HEK293 (cell line): ENCODE measurements around the gene PON1.

Experiments
- CTCF ChIP-seq: fragments of 450-650 bp; formaldehyde crosslinking; IDR thresholded peaks from 2 replicates; pipeline ENCODE4 v1.5.1; 2016; ENCODE audit warnings: missing biosample characterization, missing genetic modification characterization
- OVOL3 ChIP-seq: fragments of 450-650 bp; formaldehyde crosslinking; IDR thresholded peaks from 2 replicates; pipeline ENCODE4 v1.5.1; 2016; ENCODE audit warnings: missing biosample characterization, missing genetic modification characterization
- SCRT2 ChIP-seq: fragments of 450-650 bp; formaldehyde crosslinking; IDR thresholded peaks from 2 replicates; pipeline ENCODE4 v1.5.1; 2016; ENCODE audit warnings: missing biosample characterization, missing genetic modification characterization
- SP2 ChIP-seq: fragments of 450-650 bp; formaldehyde crosslinking; IDR thresholded peaks from 2 replicates; pipeline ENCODE4 v1.5.1; 2016; ENCODE audit warnings: missing biosample characterization, missing genetic modification characterization
- YY1 ChIP-seq: fragments of 450-650 bp; formaldehyde crosslinking; IDR thresholded peaks from 2 replicates; pipeline ENCODE4 v1.5.1; 2018; ENCODE audit warnings: missing biosample characterization, missing genetic modification characterization
- ZBTB17 ChIP-seq: fragments of 450-650 bp; formaldehyde crosslinking; IDR thresholded peaks from 2 replicates; pipeline ENCODE4 v1.5.1; 2016; ENCODE audit warnings: missing biosample characterization, missing genetic modification characterization
- ZNF146 ChIP-seq: fragments of 450-650 bp; formaldehyde crosslinking; IDR thresholded peaks from 2 replicates; pipeline ENCODE4 v1.5.1; 2016; ENCODE audit warnings: missing biosample characterization, missing genetic modification characterization
- ZNF549 ChIP-seq: fragments of 450-650 bp; IDR thresholded peaks from 2 replicates; pipeline ENCODE4 v1.5.1; 2018; ENCODE audit warnings: missing biosample characterization, missing genetic modification characterization, mild to moderate bottlenecking, inconsistent platforms, moderate library complexity
- ZNF561 ChIP-seq: fragments of 450-650 bp; IDR thresholded peaks from 2 replicates; pipeline ENCODE4 v1.5.1; 2018; ENCODE audit warnings: missing biosample characterization, missing genetic modification characterization, borderline replicate concordance
- ZNF596 ChIP-seq: fragments of 450-650 bp; IDR thresholded peaks from 2 replicates; pipeline ENCODE4 v1.5.0; 2018; ENCODE audit warnings: missing biosample characterization, mild to moderate bottlenecking, missing genetic modification characterization, moderate library complexity

- TF ChIP-seq ZNF596 (tag by site-specific recombination), result no peak
- TF ChIP-seq SP2 (tag by site-specific recombination), result no peak
- no peak for TF ChIP-seq CTCF (tag by site-specific recombination)
- TF ChIP-seq ZNF561 (tag by site-specific recombination), result no peak
- TF ChIP-seq SCRT2 (tag by site-specific recombination), result no peak
- TF ChIP-seq ZBTB17 (tag by site-specific recombination), result no peak
- no peak for TF ChIP-seq OVOL3 (tag by site-specific recombination)
- no peak for TF ChIP-seq ZNF549 (tag by site-specific recombination)
- TF ChIP-seq ZNF146, result no peak
- TF ChIP-seq YY1 (tag by site-specific recombination), result no peak
Observed at GRCh38 chr7:95334447-95334846, 10.1 kb upstream of the PON1 start.
